ENCODE data around the gene YJEFN3.

DNA sequence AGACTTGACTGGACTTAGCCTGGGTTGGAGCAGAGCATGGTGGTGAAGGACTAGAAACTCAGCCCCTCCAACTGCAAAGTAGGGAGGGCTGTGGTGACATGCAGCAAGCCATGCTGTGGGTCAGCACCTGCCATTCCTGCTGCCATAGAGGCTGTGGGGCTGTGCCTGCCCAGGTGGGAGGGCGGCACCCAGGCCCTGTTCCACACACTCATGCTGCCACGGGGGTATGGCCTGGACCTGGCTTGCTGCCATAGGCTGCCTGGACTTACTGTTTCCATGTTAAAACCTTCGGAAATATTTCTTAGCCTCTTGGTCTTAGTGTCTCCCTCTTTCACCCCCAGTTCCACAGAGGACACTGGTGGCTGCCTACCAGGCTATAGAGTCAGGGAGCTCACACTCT is 38.7 kb downstream of the YJEFN3 start:
- TF ChIP-seq CBX8 (IDR thresholded peaks at IDR 0.05), result no peak
- TF ChIP-seq RAD21 (conservative IDR thresholded peaks at IDR 0.05 in 1 of 2, IDR thresholded peaks at IDR 0.05 in 1 of 2), result no peak
- TF ChIP-seq CTCF (IDR thresholded peaks at IDR 0.05), result no peak
- TF ChIP-seq E2F6 (IDR thresholded peaks at IDR 0.05; ENCODE audit: borderline replicate concordance, low read depth), result no peak
- TF ChIP-seq, protein P1, sequence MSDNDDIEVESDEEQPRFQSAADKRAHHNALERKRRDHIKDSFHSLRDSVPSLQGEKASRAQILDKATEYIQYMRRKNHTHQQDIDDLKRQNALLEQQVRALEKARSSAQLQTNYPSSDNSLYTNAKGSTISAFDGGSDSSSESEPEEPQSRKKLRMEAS (IDR thresholded peaks at IDR 0.05), result no peak

Measured in A549 (cell line).